ENCODE measurements around the gene FARP1.
A peak's percentile ranks its signal among the peaks of the same experiment; 100 is the strongest.

GRCh38 chr13:98454389-98454881, 311.5 kb downstream of the FARP1 start:
- no peak for TF ChIP-seq CTCF (IDR thresholded peaks at IDR 0.05)
- TF ChIP-seq POLR2A (IDR thresholded peaks at IDR 0.05), result no peak
- TF ChIP-seq POLR2AphosphoS5 (IDR thresholded peaks at IDR 0.05; ENCODE audit: insufficient read depth in 1 of 2, low read depth in 1 of 2), result peak; percentile 16 to 86
